Tibial artery (tissue), 4 donors: ENCODE results near the gene ADAMTSL2.

Experiments
- DNase-seq, 2 donors: peaks; one replicate each; pipeline ENCODE4 v3.0.0-alpha.2; 2019
- H3K27ac ChIP-seq, 2 donors: fragments of 200-600 bp; sonication (generic) in 1 of 2; 1 replicate in 1 of 2; 2 replicates in 1 of 2; pipeline ENCODE4 v1.5.1; 2018 to 2019; ENCODE audit warnings: mild to moderate bottlenecking in 1 of 2
- H3K27me3 ChIP-seq, 2 donors: fragments of 200-600 bp; sonication (generic) in 1 of 2; one replicate each; pipeline versions ENCODE4 v1.5.1 to v1.6.0; 2016 to 2019
- H3K36me3 ChIP-seq, 3 donors: fragments of 200-600 bp; sonication (generic) in 2 of 3; one replicate each; pipeline ENCODE4 v1.5.1; 2016 to 2019; ENCODE audit warnings: mild to moderate bottlenecking in 2 of 3
- H3K4me1 ChIP-seq, 4 donors: fragments of 200-600 bp; sonication (generic) in 2 of 4; 1 replicate in 3 of 4; 2 replicates in 1 of 4; pipeline ENCODE4 v1.5.1; 2016 to 2019
- H3K4me3 ChIP-seq, 2 donors: fragments of 200-600 bp; sonication (generic) in 1 of 2; 1 replicate in 1 of 2; 2 replicates in 1 of 2; pipeline ENCODE4 v1.5.1; 2018 to 2019; ENCODE audit warnings: mild to moderate bottlenecking in 2 of 2
- H3K9me3 ChIP-seq, 3 donors: fragments of 200-600 bp; sonication (generic) in 1 of 3; one replicate each; pipeline ENCODE4 v1.5.1; 2016 to 2019
- CTCF ChIP-seq, 2 experiments: fragments of 200-600 bp in 1 of 2; fragments of 450-650 bp in 1 of 2; IDR thresholded peaks; one replicate each; pipeline ENCODE4 v1.5.1; 2017 to 2019; ENCODE audit warnings: antibody characterized with exemption in 2 of 2, mild to moderate bottlenecking in 1 of 2, moderate library complexity in 1 of 2
- intact Hi-C: fragments of 100-400 bp; cut with DNase I; formaldehyde crosslinking; loops from one replicate; pipeline ENCODE4 v1.15.0; 2023; ENCODE audit warnings: low total_unique reads

Gene ADAMTSL2

GRCh38 chr9:133505186-133505830 is 29.2 kb upstream of the ADAMTSL2 start:
- peaks cover 0 to 33% of the 10 kb centered on the region in 2 donors for H3K27me3 ChIP-seq
- intact Hi-C loops = no loop called here
- no peaks in the 10 kb centered on the region for H3K36me3 ChIP-seq
- peaks cover 0 to 18% (median 8%) of the 10 kb centered on the region in 3 donors for H3K9me3 ChIP-seq
- TF ChIP-seq CTCF (IDR thresholded peaks at IDR 0.05) = no peak
- no peak overlapping the region for H3K27ac ChIP-seq
- peaks cover 0 to 25% (median 18%) of the 10 kb centered on the region in 4 donors for H3K4me1 ChIP-seq
- H3K4me3 ChIP-seq = no peak overlapping the region
- DNase-seq = no peak

- intact Hi-C loops = no loop called here
- Histone ChIP-seq H3K9me3 (peaks cover 0 to 18% (median 8%) of the 10 kb centered on the region in 3 donors), H3K27me3 (peaks cover 0 to 37% of the 10 kb centered on the region in 2 donors), H3K36me3 (no peaks in the 10 kb centered on the region), H3K4me3 (no peak overlapping the region), H3K4me1 (peaks cover 0 to 25% (median 18%) of the 10 kb centered on the region in 4 donors), H3K27ac (no peak overlapping the region)
- TF ChIP-seq CTCF (IDR thresholded peaks at IDR 0.05) = no peak
- peak; percentile 74 to 85 for DNase-seq
Measured at GRCh38 chr9:133505901-133506652, 28.4 kb upstream of the ADAMTSL2 start.

GRCh38 chr9:133506653-133507038 is 27.9 kb upstream of the ADAMTSL2 start:
- Histone ChIP-seq H3K4me3 (no peak overlapping the region), H3K36me3 (no peaks in the 10 kb centered on the region), H3K9me3 (peaks cover 0 to 13% (median 2%) of the 10 kb centered on the region in 3 donors), H3K4me1 (peaks cover 0 to 25% (median 18%) of the 10 kb centered on the region in 4 donors), H3K27ac (no peak overlapping the region), H3K27me3 (peaks cover 0 to 39% of the 10 kb centered on the region in 2 donors)
- TF ChIP-seq CTCF (IDR thresholded peaks at IDR 0.05) = no peak
- intact Hi-C loops = no loop called here
- peak; percentile 80 to 87 for DNase-seq

GRCh38 chr9:133507246-133507965 is 27.1 kb upstream of the ADAMTSL2 start:
- intact Hi-C loops = no loop called here
- TF ChIP-seq CTCF (IDR thresholded peaks at IDR 0.05) = no peak
- peaks cover 0 to 6% (median 0%) of the 10 kb centered on the region in 3 donors for H3K9me3 ChIP-seq
- H3K4me1 ChIP-seq = peaks cover 0 to 25% (median 18%) of the 10 kb centered on the region in 4 donors
- DNase-seq = no peak
- H3K27ac ChIP-seq = no peak overlapping the region
- peaks cover 0 to 39% of the 10 kb centered on the region in 2 donors for H3K27me3 ChIP-seq
- H3K36me3 ChIP-seq = no peaks in the 10 kb centered on the region
- no peak overlapping the region for H3K4me3 ChIP-seq

GRCh38 chr9:133508046-133508445 is 26.5 kb upstream of the ADAMTSL2 start:
- peaks cover 0 to 39% of the 10 kb centered on the region in 2 donors for H3K27me3 ChIP-seq
- TF ChIP-seq CTCF (IDR thresholded peaks at IDR 0.05) = no peak
- intact Hi-C loops = no loop called here
- peaks cover 0 to 25% (median 18%) of the 10 kb centered on the region in 4 donors for H3K4me1 ChIP-seq
- H3K27ac ChIP-seq = no peak overlapping the region
- no peak for DNase-seq
- H3K4me3 ChIP-seq = no peak overlapping the region
- no peaks in the 10 kb centered on the region for H3K36me3 ChIP-seq
- H3K9me3 ChIP-seq = peaks cover 0 to under 1% (median 0%) of the 10 kb centered on the region in 3 donors
